Measurements from ENCODE around the gene ADAM8. TPM values are rescaled to one million over a fixed set of nuclear protein-coding genes. Genes with fewer than 3 reads are reported as not detected.

Gene ADAM8
- total RNA-seq, 4 donors from 2014 or later: 2.7 to 11.3 (median 6.4) TPM

DNA sequence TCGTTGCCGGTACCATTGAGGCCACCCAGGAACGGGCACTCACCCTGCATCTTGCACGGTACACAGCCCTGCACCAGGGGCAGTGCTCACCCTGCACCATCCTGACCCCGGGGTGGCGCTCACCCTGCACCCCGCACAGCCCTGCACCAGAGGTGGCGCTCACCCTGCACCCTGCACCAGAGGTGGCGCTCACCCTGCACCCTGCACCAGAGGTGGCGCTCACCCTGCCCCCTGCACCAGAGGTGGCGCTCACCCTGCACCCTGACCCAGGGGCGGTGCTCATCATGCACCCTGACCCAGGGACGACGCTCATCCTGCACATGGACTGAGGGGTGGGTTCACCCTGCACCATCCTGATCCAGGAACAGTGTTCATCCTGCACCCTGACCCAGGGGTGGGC is 25.6 kb upstream of the ADAM8 start:
- TF ChIP-seq, protein P1, sequence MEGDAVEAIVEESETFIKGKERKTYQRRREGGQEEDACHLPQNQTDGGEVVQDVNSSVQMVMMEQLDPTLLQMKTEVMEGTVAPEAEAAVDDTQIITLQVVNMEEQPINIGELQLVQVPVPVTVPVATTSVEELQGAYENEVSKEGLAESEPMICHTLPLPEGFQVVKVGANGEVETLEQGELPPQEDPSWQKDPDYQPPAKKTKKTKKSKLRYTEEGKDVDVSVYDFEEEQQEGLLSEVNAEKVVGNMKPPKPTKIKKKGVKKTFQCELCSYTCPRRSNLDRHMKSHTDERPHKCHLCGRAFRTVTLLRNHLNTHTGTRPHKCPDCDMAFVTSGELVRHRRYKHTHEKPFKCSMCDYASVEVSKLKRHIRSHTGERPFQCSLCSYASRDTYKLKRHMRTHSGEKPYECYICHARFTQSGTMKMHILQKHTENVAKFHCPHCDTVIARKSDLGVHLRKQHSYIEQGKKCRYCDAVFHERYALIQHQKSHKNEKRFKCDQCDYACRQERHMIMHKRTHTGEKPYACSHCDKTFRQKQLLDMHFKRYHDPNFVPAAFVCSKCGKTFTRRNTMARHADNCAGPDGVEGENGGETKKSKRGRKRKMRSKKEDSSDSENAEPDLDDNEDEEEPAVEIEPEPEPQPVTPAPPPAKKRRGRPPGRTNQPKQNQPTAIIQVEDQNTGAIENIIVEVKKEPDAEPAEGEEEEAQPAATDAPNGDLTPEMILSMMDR (IDR thresholded peaks at IDR 0.05): no peak
- TF ChIP-seq POLR2A (IDR thresholded peaks at IDR 0.05): no peak
- Histone ChIP-seq H3K27ac (no peak overlapping the region), H3K9me3 (no peaks in the 10 kb centered on the region), H3K4me3 (no peak overlapping the region), H3K36me3 (peaks cover 3 to 68% (median 19%) of the 10 kb centered on the region in 3 donors), H3K27me3 (no peaks in the 10 kb centered on the region), H3K4me1 (peaks cover 0 to 41% (median 11%) of the 10 kb centered on the region in 4 donors)
- no peak for DNase-seq (ENCODE audit: low spot score in 2 of 2)
- 91 to 95% methylated on average over 4 to 14 of the region's 14 CpGs for WGBS, 2 donors

DNA sequence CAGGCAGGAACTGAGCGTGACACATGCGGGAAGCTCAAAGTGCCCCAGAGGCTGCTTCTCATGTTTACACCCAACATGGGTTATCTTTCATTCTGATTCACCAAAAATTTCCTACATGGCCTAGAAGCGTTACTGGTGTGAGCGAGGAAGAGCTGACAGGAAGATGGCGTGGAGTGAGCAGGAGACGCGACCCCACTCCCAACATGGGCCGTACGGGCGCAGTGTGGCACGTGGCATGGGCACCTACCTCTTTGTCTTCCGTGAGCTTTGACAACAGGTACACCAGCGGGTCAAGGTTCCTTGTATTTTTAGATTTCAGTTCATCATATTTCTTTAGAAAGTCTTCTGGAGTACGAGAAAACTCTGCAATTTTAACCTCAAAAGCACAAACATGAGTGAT is 23.1 kb upstream of the ADAM8 start:
- Histone ChIP-seq H3K4me3 (no peak overlapping the region), H3K4me1 (peaks cover 0 to 18% (median 0%) of the 10 kb centered on the region in 4 donors), H3K27ac (no peak overlapping the region), H3K27me3 (no peaks in the 10 kb centered on the region), H3K36me3 (peaks cover 8 to 90% (median 29%) of the 10 kb centered on the region in 3 donors), H3K9me3 (no peaks in the 10 kb centered on the region)
- WGBS, 2 donors: 95 to 96% methylated on average over 14 of the region's 14 CpGs
- DNase-seq (ENCODE audit: low spot score in 2 of 2): no peak
- TF ChIP-seq, protein P1 (IDR thresholded peaks at IDR 0.05): no peak
- TF ChIP-seq POLR2A (IDR thresholded peaks at IDR 0.05): no peak
- TF ChIP-seq EP300 (IDR thresholded peaks at IDR 0.05): no peak

DNA sequence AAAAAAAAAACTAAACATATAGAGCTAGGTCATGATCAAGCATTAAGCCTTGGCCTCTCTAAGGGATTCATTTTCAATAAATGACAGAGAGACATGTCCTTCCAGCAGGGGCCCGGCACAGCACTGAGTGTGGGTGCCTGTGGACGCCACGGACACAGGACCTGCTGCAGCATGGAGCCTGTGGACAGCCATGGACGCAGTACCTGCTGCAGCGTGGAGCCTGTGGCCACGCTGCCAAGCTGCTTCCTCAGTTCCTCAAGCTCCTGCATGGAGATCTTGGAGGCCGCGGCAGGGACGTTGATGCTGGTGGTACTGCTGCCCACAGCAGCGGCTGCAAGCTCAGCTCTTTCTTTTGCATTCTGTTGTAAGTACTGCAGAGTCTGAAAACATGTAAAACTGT is 22.6 kb upstream of the ADAM8 start:
- Histone ChIP-seq H3K27ac (no peak overlapping the region), H3K9me3 (no peaks in the 10 kb centered on the region), H3K4me3 (no peak overlapping the region), H3K27me3 (no peaks in the 10 kb centered on the region), H3K36me3 (peaks cover 8 to 95% (median 34%) of the 10 kb centered on the region in 3 donors), H3K4me1 (peaks cover 0 to 14% (median 0%) of the 10 kb centered on the region in 4 donors)
- no peak for DNase-seq (ENCODE audit: low spot score in 2 of 2)
- TF ChIP-seq POLR2A (IDR thresholded peaks at IDR 0.05) (no peak), EP300 (IDR thresholded peaks at IDR 0.05) (no peak)
- TF ChIP-seq, protein P1 (IDR thresholded peaks at IDR 0.05): no peak
- WGBS, 2 donors: 92 to 94% methylated on average over 10 of the region's 10 CpGs

DNA sequence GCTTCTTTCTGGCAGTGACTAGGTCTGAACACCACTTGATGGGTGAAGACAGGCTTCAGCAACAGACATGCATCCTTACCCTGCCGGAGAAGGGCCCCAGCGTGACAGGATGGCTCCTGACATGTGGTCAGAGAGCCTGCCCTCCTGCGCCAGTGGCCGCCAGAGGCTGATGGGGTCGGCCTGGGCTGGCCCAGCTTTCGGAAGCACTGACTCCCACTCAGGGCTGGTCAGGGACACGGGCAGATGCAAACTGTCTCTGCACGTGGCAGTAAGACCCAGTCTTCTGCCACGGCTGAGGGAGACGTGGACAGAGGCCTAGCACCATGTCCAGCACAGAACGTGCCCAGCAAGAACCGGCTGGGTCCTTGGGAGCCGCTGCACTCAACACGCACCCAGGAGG is 21.8 kb upstream of the ADAM8 start:
- H3K27me3 ChIP-seq: no peaks in the 10 kb centered on the region
- TF ChIP-seq, protein P1 (IDR thresholded peaks at IDR 0.05): no peak
- TF ChIP-seq EP300 (IDR thresholded peaks at IDR 0.05) (no peak), POLR2A (IDR thresholded peaks at IDR 0.05) (no peak)
- H3K4me1 ChIP-seq: peaks cover 0 to 6% (median 0%) of the 10 kb centered on the region in 4 donors
- no peak overlapping the region for H3K4me3 ChIP-seq
- no peak overlapping the region for H3K27ac ChIP-seq
- DNase-seq (ENCODE audit: low spot score in 2 of 2): no peak
- H3K9me3 ChIP-seq: no peaks in the 10 kb centered on the region
- peaks cover 8 to 99% (median 39%) of the 10 kb centered on the region in 3 donors for H3K36me3 ChIP-seq
- WGBS, 2 donors: 95% methylated on average over 11 to 12 of the region's 14 CpGs

DNA sequence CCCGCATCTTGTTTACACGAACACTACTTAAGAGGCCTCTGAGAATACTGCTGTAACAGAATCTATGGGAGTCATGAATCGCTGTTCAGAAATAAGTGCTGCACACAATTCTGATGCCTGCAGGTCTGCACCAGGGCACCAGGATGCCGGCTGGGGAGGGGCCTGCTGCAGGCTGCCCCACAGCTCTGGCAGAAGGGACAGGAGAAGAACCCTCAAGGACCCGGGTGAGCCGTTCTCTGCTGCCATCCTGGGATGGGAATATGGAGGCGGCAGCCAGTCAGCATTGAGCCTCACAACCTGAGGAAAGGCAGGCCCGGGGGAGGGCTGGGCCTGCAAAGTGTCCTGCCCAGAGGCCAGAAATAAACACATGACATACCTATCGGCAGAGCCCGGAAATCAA is 20.8 kb upstream of the ADAM8 start:
- Histone ChIP-seq H3K27ac (no peak overlapping the region), H3K27me3 (no peaks in the 10 kb centered on the region), H3K4me3 (no peak overlapping the region), H3K36me3 (peaks cover 8 to 100% (median 48%) of the 10 kb centered on the region in 3 donors), H3K4me1 (no peaks in the 10 kb centered on the region), H3K9me3 (no peaks in the 10 kb centered on the region)
- TF ChIP-seq EP300 (IDR thresholded peaks at IDR 0.05): no peak
- no peak for TF ChIP-seq POLR2A (IDR thresholded peaks at IDR 0.05)
- TF ChIP-seq, protein P1 (IDR thresholded peaks at IDR 0.05): no peak
- 89 to 94% methylated on average over 10 of the region's 10 CpGs for WGBS, 2 donors
- no peak for DNase-seq (ENCODE audit: low spot score in 2 of 2)

Data from tibial nerve (tissue), 4 donors.